ENCODE measurements around the gene GPR6. TPM values are rescaled to one million over a fixed set of nuclear protein-coding genes. Genes with fewer than 3 reads are reported as not detected.

Gene GPR6, protein sequence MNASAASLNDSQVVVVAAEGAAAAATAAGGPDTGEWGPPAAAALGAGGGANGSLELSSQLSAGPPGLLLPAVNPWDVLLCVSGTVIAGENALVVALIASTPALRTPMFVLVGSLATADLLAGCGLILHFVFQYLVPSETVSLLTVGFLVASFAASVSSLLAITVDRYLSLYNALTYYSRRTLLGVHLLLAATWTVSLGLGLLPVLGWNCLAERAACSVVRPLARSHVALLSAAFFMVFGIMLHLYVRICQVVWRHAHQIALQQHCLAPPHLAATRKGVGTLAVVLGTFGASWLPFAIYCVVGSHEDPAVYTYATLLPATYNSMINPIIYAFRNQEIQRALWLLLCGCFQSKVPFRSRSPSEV
- not detected in 2 replicates for total RNA-seq

DNA sequence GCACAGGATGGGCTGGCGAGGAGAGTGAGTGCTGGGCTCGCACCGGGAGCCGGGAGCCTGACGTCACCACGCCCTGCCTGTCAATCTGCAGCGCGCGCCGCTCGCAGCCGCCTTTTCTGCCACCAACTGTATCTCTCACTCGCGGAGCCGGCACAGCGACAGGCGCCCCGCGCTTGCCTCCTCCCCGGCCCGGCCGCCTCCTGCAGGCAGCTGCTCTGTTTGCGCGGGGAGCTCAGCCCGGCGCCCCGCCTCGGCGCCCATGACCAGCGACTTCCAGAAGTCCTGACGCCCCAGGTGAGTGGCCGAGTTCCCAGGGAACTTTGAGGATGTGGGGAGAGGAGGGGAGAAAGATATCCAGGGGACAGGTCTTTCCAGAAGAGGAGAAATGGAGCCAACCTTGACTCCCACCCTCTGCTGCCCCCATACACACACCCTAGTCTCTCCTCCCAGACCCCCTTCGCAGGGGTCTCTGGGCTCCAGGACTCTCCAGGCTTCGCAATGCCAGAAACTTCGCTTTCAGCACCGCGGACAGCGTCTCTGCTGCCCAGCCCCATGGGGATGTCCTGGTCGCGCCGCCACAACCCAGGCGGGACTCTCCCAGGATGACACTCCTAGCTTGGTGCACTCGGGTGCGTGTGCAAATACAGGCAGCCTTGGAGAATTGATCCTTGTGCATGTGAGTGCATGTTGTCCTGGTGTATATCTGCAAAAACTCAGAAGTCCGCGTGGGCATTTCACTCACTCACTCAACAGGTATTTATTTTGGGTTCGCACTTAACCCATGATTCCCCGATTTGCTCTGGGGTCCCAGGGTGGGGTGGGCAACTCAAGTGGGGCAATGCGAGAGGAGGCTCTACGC lies at the start of gene GPR6:
Gene GPR6 (plus strand): TSS at position 138 of the 859 bp plus-strand sequence. CDS start 802 bp downstream, outside the sequence.
- DNase-seq (ENCODE audit: low read depth in 2 of 2), result peak; percentile 30 to 63

DNA sequence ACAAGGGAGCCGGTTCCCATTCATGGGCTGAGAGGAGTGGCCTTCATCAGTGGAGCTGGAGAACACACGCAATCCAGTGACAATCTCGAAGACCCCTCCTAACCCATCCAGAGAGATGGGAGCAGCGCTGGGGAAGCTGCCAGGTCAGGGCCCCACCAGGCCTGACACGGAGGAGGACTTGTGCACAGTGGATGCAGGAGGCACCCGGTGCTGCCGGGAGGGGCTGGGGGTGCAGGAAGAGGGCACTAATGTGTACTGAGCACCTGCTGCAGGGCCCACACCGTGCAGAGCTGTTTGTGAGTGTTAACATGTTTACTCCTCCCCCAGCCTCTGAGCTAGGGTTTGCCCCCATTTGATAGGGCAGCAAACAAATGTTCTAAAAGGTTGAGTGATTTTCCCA lies 43.8 kb upstream of the GPR6 start:
- DNase-seq (ENCODE audit: low read depth in 2 of 2), result no peak

DNA sequence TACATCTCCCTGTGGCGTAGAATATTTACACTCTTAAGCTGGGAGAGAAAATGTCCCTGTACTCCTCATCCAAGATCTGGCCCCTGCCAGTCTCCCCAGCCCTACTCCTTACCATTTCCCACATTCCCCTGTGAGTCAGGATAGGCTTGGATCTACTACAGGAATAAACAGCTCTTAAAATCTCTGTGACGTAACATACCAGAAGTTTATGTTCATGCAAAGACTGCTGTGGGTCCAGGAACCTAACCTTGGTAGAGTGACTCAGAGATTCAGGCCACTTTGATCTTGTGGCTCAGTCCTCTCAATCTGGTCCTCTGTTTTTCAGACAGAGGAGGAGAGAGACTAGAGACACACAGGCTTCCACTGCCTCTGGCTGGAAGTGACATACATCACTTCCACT lies 38.5 kb upstream of the GPR6 start:
- no peak for DNase-seq (ENCODE audit: low read depth in 2 of 2)

DNA sequence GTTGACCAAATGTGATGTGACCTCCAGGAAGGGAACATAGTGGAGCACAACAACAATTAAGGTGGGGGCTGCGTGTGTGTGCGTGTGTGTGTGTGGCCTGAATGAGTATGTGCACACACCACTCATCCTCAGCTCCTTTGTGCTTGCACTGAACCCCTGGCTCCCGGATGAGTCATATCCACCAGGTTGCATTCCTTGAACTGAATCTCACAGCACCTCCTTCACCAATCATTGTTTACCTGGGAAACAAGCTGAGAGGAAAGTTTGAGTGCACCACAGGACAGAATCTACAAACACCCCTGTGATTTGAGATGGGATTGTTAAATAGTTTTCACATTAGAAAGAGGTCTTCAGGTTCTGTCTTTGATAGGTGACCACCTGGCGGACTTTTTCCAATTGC lies 33.7 kb upstream of the GPR6 start:
- DNase-seq (ENCODE audit: low read depth in 2 of 2), result no peak

DNA sequence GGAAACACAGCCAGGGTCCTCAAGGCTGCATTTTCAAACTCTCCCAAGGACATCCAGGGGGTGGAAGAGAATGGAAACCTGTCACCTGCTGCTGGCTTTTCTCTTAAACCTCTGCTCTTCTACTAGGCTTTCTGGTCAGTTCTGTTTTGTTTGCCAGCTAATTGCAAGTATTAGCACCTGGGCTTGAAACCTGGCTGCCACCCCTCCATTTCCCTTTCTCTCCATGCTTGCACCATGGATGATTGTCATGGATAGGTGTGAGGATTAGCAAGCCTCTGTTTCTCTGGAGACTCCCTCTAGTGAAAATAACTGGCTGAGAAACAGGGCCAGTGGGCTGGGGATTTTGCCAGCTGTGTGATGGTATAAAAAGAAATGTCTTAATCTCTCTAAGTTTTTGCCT lies 33.0 kb upstream of the GPR6 start:
- DNase-seq (ENCODE audit: low read depth in 2 of 2), result no peak

DNA sequence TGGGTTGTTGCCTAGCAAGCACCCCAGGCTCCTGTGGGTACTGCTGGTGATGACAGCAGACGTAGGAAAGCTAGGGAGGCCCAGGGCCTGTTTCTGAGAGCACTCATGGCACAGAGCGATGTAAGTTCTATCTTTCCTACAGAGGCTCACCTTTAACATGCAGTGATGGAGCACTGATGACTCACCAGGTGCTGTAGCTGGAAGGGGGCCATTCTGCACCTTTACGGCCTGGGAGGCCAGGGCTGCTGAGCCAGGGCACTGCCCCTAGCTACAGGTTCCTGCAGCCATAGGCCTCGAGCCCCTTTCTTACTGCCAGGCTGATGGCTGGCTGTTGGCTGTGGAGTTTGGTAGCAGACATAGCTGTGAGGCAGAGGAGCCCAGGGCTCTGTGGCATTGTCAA lies 31.1 kb upstream of the GPR6 start:
- no peak for DNase-seq (ENCODE audit: low read depth in 2 of 2)

DNA sequence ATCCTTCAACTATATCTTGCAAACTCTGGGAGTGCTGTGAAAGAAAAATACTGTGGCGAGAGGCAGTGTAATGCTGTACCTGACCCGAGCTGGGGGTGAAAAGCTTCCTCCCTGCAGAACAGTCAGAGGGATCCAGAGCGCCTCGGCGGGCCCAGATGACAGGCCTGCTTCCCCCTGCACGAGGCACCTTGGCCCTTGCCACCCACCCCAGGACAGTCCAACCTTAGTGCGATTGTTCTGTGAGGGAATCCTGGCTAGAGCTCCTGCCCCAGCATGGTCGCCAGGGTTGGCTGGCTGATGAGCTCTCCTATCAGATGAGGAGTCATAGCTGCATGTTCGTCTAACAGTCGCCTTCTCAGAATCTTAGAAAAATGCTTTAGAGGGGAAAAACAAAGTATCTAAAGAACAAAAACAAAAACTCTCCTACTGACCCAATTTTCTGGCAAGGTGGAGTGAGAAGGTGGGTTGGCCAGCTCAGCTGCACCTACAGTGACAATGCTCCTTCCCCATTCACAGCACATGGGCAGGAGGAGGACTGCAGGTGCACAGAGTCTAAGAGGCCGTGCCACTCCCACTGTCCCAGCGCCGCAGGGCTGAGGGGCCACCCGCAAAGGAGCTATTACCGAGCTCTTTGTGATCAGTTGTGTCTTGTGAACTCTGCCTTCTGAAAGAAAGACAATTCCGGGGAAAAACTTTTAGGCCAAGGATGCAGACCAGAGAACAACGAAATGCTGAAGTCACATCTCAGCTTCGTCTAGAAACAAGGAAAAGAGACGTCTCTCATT lies 28.6 kb upstream of the GPR6 start:
- DNase-seq (ENCODE audit: low read depth in 2 of 2), result no peak

DNA sequence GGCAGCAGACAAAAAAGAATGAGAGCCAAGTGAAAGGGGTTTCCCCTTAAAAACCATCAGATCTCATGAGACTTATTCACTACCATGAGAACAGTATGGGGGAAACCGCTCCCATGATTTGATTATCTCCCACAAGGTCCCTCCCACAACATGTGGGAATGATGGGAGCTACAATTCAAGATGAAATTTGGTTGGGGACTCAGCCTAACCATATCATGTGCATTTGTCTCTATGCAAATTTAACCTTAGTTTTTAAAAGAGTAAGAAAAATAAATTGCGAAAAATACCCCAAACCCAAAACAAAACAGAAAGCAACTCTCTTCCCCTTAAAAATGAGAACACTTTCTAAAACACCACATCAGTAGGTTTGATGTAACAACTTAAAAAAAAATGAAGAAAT lies 22.6 kb upstream of the GPR6 start:
- DNase-seq (ENCODE audit: low read depth in 2 of 2), result no peak

DNA sequence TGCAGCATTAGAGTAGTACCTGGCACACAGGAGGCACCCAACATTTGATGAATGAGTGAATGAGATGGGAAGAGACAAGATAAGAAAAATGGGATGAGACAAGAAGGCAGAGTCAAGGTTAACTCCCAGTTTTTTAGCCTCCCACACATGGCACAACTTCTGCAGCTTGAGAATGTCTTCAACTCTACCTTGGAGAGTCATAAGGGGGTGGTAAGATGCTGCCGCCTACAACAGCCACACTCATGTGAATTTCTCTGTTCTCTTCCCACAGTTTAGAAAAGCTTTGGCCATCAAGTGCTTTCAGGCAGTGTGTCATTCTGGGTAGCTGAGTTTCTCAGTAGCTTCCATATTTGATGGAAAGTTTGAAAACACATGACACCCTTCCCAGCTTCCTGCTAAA lies 19.5 kb upstream of the GPR6 start:
- DNase-seq (ENCODE audit: low read depth in 2 of 2), result no peak

DNA sequence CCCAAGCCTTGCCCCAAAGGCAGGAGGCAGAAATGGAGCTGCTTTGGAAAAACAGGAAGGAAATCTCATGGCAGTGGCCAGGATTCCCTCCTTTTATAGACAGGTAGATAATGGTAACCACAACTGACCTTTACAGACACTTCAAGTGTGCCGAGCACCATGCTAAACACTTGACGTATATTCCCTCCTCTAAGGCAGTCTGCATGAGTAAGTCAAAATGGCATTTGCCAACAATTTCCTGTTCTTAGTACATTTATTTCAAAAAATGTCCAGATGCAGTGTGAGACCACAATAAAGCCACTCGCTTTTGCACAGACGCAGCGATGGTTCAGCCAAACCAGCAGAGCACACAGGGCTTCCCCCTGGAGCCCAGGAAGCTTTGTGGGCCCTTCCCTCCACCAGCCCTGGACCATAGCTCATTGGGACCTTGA lies 16.5 kb upstream of the GPR6 start:
- DNase-seq (ENCODE audit: low read depth in 2 of 2), result peak in 1 of 2 donors; percentile 3

DNA sequence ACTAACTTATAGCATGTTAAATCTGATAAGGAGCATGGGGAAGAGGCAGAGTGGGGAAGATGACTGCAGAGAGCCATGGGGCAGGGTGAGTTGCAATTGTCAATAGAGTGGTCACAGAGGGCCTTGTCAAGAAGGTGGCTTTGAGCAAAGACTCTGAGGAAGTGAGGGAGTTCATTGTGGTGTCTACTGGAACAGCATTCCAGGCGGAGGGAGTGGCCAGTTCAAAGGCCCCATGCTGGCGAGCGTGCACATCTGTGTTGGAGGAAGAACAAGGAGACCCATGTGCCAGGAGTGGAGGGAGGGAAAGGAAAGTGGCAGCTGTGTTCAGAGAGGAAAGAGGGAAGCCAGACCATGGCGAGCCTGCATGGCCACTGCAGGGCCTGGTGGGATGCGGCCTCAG lies 15.8 kb upstream of the GPR6 start:
- no peak for DNase-seq (ENCODE audit: low read depth in 2 of 2)

DNA sequence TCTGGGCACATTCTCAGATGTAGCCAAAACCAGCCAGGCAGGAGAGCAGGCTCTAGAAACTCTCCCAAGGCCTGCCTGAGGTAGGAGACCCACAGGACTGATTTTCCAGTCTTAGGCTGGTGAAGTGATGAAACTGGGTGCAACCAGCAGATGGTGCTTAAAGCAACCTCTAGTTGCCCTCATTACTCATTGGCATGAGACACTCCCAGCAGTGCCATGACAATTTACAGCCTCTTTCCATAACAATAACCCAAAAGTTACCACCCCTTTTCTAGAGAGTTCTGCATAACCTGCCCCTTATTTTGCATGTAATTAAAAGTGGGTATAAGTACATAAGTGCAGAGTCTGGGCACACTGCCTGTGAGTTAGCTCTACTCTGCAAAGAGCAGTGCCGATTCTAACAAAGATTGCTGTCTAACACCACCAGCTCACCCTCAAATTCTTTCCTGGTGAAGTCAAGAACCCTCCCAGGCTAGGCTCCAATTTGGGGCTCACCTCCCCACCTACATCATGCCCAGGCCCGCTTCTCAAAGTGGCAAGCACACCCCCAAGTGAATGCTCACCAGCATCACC lies 14.4 kb upstream of the GPR6 start:
- DNase-seq (ENCODE audit: low read depth in 2 of 2), result no peak

DNA sequence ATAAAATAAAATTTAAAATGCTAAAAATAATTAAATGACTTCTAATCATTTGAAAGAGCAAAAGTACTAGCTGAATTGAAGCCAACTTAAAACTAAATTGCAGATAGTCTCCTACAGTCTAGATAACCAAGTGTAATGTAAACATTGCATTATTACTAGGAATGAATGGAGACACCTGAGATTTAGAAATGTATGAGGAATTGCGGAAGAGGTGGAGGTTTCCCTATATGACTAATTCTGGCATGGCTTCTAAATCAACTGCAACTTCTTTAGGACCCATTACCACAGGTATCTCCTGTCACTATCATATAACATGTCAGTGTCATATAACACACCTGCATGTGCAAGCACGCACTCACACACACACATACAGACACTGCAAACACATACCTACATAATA lies 13.2 kb upstream of the GPR6 start:
- DNase-seq (ENCODE audit: low read depth in 2 of 2), result no peak

DNA sequence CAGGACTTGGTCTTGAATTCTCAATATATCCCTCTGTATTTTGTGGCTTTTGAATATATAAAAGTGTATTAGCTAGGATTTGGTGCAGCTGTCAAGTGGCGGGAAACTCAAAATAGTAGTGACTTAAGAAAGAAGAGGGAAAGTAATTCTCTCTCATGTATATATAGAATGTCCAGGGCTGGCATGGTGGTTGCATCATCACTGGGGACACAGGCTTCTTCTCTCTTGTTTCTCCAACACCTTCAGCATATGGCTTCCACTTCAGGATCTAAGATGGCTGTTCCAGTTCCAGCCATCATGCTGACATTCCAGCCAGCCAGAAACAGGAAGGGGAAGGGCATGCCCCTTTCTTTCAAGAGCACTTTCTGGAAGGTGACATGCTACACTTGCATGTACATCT lies 11.8 kb upstream of the GPR6 start:
- no peak for DNase-seq (ENCODE audit: low read depth in 2 of 2)

DNA sequence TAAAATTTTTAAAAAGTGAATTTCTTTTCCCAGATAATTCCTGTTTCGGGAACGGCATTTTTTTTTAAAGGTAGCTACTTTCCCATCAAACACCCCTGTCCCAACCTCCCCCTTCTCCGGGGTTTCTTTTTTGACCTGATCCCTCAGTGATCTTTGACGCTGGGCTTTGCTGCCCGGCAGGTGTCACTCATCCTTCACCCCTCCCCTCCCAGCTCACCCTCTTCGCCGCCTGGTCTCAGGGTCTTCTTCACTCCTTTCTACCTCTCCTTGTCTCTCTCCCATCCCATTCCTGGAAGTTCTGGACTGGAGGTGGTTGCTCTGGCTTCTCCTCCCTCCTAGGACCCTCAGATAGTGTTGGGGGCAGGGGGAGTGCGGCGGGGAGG lies 329 bp upstream of the GPR6 start:
- no peak for DNase-seq (ENCODE audit: low read depth in 2 of 2)

DNA sequence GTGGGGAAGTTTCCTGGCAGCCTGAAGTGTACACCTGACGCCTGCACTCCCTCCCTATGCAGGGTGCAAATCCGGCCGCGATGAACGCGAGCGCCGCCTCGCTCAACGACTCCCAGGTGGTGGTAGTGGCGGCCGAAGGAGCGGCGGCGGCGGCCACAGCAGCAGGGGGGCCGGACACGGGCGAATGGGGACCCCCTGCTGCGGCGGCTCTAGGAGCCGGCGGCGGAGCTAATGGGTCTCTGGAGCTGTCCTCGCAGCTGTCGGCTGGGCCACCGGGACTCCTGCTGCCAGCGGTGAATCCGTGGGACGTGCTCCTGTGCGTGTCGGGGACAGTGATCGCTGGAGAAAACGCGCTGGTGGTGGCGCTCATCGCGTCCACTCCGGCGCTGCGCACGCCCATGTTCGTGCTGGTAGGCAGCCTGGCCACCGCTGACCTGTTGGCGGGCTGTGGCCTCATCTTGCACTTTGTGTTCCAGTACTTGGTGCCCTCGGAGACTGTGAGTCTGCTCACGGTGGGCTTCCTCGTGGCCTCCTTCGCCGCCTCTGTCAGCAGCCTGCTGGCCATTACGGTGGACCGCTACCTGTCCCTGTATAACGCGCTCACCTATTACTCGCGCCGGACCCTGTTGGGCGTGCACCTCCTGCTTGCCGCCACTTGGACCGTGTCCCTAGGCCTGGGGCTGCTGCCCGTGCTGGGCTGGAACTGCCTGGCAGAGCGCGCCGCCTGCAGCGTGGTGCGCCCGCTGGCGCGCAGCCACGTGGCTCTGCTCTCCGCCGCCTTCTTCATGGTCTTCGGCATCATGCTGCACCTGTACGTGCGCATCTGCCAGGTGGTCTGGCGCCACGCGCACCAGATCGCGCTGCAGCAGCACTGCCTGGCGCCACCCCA lies 1.2 kb downstream of the GPR6 start:
- no peak for DNase-seq (ENCODE audit: low read depth in 2 of 2)

DNA sequence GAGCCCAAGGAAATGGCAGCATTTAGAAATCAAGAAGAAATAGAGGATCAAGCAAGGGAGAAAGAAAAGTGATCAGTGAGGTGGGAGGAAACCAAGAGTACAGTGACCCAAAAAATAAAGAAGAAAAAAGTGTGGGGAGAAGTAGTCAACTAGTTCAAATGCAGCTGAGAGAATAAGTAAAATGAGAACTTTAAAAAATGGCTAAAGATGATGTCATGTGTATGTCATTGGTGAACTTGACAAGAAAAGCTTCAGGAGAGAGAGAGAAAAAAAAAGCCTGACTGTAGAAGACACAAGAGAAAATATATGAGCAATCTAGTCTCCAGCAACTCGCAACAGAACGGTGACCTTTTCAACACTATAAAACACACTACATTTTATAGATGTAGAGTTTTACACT lies 6.3 kb downstream of the GPR6 start:
- DNase-seq (ENCODE audit: low read depth in 2 of 2), result no peak

DNA sequence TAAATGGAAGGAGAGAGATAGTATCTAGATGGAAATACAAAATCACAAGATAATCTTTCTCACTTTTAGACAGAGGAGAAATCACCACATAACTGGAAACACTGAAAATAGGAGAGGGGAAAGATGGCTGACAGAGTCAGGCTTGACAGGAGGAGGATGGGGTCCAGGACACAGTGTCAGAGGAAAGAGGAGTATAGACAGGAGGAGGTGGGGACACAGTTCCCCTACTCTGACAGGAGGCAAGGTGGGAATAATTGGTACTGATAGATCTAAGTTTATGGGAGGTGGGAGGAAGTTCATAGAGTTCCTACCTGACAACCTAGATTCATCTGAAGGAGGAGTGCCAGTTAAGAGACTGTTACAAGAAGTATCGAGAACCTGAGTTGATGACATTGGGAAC lies 9.1 kb downstream of the GPR6 start:
- no peak for DNase-seq (ENCODE audit: low read depth in 2 of 2)

DNA sequence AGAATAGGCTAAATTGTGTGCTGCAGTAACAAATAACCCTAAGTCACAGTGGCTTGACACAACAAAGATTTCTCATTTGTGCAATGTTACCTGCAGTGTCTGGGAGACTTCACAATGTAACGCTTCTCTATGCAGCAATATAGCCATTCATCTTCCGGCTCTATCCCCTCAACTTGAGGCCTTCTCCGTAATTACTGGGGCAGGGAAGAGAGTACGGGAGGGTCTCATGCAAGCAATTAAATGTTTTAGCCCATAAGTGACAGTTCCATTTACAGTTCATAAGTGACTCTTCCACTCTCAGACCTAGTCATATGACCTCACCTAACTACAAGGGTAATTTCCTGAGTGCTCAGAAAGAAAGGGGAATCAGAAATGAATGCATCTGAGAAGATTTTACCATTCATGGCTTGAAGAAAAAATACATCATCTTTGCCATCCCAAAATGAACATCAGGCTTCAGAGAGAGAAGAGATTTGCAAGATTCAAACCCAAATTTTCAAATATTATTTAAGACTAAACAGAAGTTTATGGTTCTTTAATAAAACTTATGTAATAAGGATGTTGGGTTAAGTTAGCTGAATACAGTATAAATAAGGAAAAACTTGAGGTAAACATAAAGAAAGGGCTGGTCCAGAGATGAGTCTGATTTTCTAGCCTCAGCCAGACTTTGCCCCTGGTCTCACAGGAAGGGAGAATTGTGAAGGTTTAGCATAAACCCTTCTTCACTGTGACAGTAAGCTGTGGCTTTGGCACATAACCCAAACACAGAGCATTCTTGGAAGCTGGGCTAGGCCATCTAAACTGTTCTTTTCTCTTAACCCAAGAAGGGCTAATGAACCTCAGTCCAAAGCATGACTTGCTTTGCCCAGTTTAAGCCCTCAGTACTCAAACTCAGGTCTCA lies 13.3 kb downstream of the GPR6 start:
- no peak for DNase-seq (ENCODE audit: low read depth in 2 of 2)
